Body of pancreas (tissue), 4 donors: ENCODE measurements around the gene TRIM62. TPM values are rescaled to one million over a fixed set of nuclear protein-coding genes. Genes with fewer than 3 reads are reported as not detected.

ENCODE experiments used
- ATAC-seq: fragments of 150-250 bp; one replicate; pipeline ENCODE4 v1.9.1; 2016
- DNase-seq, 4 donors: peaks; one replicate each; pipeline ENCODE4 v3.0.0-alpha.2; 2019
- H3K27ac ChIP-seq, 4 donors: fragments of 200-600 bp; sonication (generic); 1 replicate in 3 of 4; 2 replicates in 1 of 4; pipeline versions ENCODE4 v1.5.1 to v1.6.1; 2016 to 2019; ENCODE audit warnings: mild to moderate bottlenecking in 1 of 4, mixed read lengths in 1 of 4, moderate library complexity in 1 of 4
- H3K27me3 ChIP-seq, 2 donors: fragments of 200-600 bp; sonication (generic); one replicate each; pipeline ENCODE4 v1.6.0; 2016; ENCODE audit warnings: mild to moderate bottlenecking in 1 of 2
- H3K36me3 ChIP-seq, 2 donors: fragments of 200-600 bp; sonication (generic); replicated peaks in 1 of 2; 2 replicates each; pipeline ENCODE4 v1.5.1; 2016; ENCODE audit warnings: low read depth in 2 of 2; ENCODE audit not compliant: insufficient read depth in 1 of 2
- H3K4me1 ChIP-seq: fragments of 200-600 bp; sonication (generic); one replicate; pipeline ENCODE4 v1.6.0; 2016
- H3K4me3 ChIP-seq, 2 donors: fragments of 200-600 bp; sonication (generic); 1 replicate in 1 of 2; 2 replicates in 1 of 2; pipeline ENCODE4 v1.5.1; 2016 to 2019
- H3K9me3 ChIP-seq, 3 donors: fragments of 200-600 bp; sonication (generic); 1 replicate in 2 of 3; 2 replicates in 1 of 3; pipeline ENCODE4 v1.5.1; 2016
- POLR2A ChIP-seq, 3 donors: fragments of 450-650 bp; IDR thresholded peaks; one replicate each; pipeline ENCODE4 v1.6.1; 2016; ENCODE audit warnings: antibody characterized with exemption in 3 of 3, mild to moderate bottlenecking in 2 of 3
- WGBS, 2 donors: methylation state at CpG; one replicate each; pipeline ENCODE4 v1.1.5; 2017; 5-methylcytosine and 5-hydroxymethylcytosine counted together
- intact Hi-C: fragments of 100-400 bp; cut with DNase I; formaldehyde crosslinking; loops from one replicate; pipeline ENCODE4 v1.15.1; 2023
- total RNA-seq, 2 donors: library from RNA; depleted of rRNA; stranded (reverse); fragments of >200 nt; gene quantifications; one replicate each; pipeline ENCODE4 v1.1.0, GENCODE V29; 2016
- TF ChIP-seq, protein P1 (sequence below), 7 experiments: fragments of 450-650 bp in 4 of 7; fragments of 200-600 bp in 3 of 7; sonication (generic) in 3 of 7; IDR thresholded peaks; one replicate each; pipeline ENCODE4 v1.5.1; 2016 to 2019; ENCODE audit warnings: antibody characterized with exemption in 7 of 7

Gene TRIM62
- total RNA-seq, 2 donors from 2014 or later = 4.7 to 7.3 TPM

DNA sequence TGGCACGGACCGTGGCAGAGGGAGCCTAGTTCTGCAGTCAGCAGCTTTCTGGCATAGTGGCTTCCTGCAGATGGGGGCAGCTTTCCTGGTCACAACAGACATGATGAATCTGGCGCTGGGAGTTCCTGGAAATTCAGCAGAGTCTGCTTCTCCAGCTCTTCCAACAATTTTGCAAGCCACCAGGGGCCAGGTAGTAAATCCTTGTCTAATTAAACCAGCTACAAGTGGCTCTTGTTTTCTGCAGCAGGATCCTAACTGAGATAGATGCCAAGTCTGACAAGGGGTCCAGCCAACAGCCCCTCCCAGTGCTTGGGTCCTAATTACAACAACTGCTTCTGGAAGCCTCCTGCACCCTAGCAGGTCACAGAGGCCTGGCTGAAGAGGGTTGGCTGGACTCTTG, 35.8 kb downstream of the TRIM62 start:
- DNase-seq = no peak
- peaks cover 0 to 4% of the 10 kb centered on the region in 2 donors for H3K36me3 ChIP-seq
- TF ChIP-seq POLR2A (IDR thresholded peaks at IDR 0.05) = no peak
- TF ChIP-seq, protein P1, sequence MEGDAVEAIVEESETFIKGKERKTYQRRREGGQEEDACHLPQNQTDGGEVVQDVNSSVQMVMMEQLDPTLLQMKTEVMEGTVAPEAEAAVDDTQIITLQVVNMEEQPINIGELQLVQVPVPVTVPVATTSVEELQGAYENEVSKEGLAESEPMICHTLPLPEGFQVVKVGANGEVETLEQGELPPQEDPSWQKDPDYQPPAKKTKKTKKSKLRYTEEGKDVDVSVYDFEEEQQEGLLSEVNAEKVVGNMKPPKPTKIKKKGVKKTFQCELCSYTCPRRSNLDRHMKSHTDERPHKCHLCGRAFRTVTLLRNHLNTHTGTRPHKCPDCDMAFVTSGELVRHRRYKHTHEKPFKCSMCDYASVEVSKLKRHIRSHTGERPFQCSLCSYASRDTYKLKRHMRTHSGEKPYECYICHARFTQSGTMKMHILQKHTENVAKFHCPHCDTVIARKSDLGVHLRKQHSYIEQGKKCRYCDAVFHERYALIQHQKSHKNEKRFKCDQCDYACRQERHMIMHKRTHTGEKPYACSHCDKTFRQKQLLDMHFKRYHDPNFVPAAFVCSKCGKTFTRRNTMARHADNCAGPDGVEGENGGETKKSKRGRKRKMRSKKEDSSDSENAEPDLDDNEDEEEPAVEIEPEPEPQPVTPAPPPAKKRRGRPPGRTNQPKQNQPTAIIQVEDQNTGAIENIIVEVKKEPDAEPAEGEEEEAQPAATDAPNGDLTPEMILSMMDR (IDR thresholded peaks at IDR 0.05) = no peak
- peaks cover 6% of the 10 kb centered on the region for H3K4me1 ChIP-seq
- no peak overlapping the region for H3K4me3 ChIP-seq
- no peaks in the 10 kb centered on the region for H3K27me3 ChIP-seq
- no peaks in the 10 kb centered on the region for H3K9me3 ChIP-seq
- intact Hi-C loops = no loop called here
- no peak for ATAC-seq
- no peak overlapping the region for H3K27ac ChIP-seq
- 91 to 100% methylated on average over 2 to 3 of the region's 3 CpGs for WGBS, 2 donors

DNA sequence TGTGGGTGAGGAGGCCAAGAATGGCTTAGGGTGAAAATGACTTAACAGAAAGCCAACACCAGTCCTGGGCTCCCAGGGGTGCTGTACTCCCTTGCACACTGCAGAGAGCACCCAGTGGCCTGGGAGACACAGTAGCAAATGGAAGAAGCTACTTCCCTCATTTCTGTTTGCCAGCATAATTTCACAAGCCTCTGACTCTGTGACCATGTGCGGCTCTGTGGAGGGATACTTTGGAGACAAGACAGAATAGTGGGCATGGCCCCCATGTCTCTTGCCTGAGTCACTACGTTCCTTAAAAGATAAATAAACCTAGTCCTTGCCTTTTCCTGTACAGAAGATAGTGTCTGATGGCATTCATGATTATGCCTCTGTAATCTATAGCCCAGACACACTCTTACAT, 38.1 kb downstream of the TRIM62 start:
- TF ChIP-seq, protein P1 (IDR thresholded peaks at IDR 0.05) = no peak
- no peak for TF ChIP-seq POLR2A (IDR thresholded peaks at IDR 0.05)
- intact Hi-C loops = no loop called here
- 87 to 96% methylated on average over 2 of the region's 2 CpGs for WGBS, 2 donors
- ATAC-seq = peak; percentile 30
- Histone ChIP-seq H3K27ac (no peak overlapping the region), H3K4me1 (no peaks in the 10 kb centered on the region), H3K4me3 (no peak overlapping the region), H3K9me3 (no peaks in the 10 kb centered on the region), H3K27me3 (no peaks in the 10 kb centered on the region), H3K36me3 (peaks cover 0 to 4% of the 10 kb centered on the region in 2 donors)
- DNase-seq = no peak

DNA sequence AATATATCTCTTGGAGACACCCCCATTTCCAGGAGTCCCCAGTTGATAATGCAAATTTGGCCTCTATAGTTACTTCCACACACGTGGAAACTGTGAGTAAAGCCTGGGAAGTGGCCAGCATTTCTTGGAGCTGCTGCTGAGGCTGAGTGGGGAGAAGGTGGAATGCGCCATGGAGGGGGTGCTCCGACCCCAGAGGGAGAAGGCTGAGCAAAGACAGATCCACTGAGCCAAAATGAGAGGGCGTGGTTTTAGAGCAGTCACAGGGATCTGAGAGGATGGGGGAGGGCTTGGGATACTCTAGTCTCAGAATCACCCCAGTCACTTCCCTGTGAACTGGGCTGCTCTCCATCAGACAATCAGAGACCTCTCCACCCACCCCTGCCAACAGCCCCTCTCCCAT, 38.7 kb downstream of the TRIM62 start:
- intact Hi-C loops = no loop called here
- peaks cover 0 to 4% of the 10 kb centered on the region in 2 donors for H3K36me3 ChIP-seq
- no peaks in the 10 kb centered on the region for H3K27me3 ChIP-seq
- DNase-seq (peak in 1 of 4 donors; percentile 25), ATAC-seq (no peak)
- TF ChIP-seq, protein P1 (IDR thresholded peaks at IDR 0.05) = no peak
- no peak for TF ChIP-seq POLR2A (IDR thresholded peaks at IDR 0.05)
- H3K4me3 ChIP-seq = no peak overlapping the region
- H3K9me3 ChIP-seq = no peaks in the 10 kb centered on the region
- WGBS, 2 donors = 69 to 77% methylated on average over 4 of the region's 4 CpGs
- no peaks in the 10 kb centered on the region for H3K4me1 ChIP-seq
- H3K27ac ChIP-seq = no peak overlapping the region

DNA sequence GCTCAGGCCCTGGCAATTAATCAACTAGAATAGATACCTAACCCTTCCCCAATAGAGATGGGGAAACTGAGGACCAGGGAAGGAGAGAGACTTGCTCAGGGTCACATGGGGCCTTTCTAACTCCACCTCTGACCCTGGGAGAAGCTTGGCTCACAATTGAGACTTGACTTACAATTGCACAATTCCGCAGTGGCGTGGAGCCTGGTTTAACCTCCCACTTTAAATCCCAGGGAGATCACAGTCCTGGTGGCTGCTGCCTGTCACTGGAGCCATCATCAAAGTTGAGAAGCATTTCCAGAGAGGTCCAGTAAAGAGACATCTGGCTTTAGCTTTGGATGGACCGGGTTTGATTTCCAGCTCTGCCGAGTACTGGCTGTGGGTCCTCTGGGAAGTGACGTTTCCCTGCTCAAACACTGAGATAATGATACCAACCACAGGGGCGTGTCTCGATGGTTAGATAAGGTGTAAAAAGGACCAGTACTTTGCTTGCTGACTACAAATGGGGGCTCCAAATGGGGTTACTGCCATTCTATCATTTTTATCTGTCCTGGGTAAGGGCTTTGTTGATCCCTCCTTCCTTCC, 39.3 kb downstream of the TRIM62 start:
- 61 to 75% methylated on average over 5 to 7 of the region's 7 CpGs for WGBS, 2 donors
- no peak overlapping the region for H3K4me3 ChIP-seq
- H3K27me3 ChIP-seq = no peaks in the 10 kb centered on the region
- H3K9me3 ChIP-seq = no peaks in the 10 kb centered on the region
- H3K36me3 ChIP-seq = peaks cover 0 to 4% of the 10 kb centered on the region in 2 donors
- no peaks in the 10 kb centered on the region for H3K4me1 ChIP-seq
- no peak for TF ChIP-seq POLR2A (IDR thresholded peaks at IDR 0.05)
- TF ChIP-seq, protein P1 (IDR thresholded peaks at IDR 0.05) = no peak
- H3K27ac ChIP-seq = no peak overlapping the region
- intact Hi-C loops = no loop called here
- no peak for ATAC-seq
- DNase-seq = no peak

DNA sequence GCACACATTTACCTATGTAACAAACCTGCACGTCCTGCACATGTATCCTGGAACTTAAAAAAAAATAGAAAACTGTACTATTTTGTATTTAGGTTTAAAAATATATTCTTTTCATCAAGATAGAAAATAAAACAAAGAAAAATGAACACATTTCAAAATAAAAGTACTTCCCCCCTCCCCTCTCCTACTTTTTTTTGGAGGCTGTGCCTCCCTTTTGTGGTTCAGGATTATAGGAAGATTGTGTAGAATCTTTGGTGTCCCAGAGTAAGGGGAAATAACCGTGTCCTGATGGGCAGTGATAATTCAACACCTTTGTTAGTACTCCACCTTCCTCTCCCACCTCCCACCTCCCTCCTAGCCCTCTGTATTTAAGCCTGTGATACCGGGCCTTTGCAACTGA, 40.1 kb downstream of the TRIM62 start:
- Histone ChIP-seq H3K27me3 (no peaks in the 10 kb centered on the region), H3K9me3 (no peaks in the 10 kb centered on the region), H3K4me3 (no peak overlapping the region), H3K36me3 (peaks cover 0 to 2% of the 10 kb centered on the region in 2 donors), H3K27ac (no peak overlapping the region), H3K4me1 (no peaks in the 10 kb centered on the region)
- 47 to 56% methylated on average over 3 of the region's 3 CpGs for WGBS, 2 donors
- TF ChIP-seq, protein P1 (IDR thresholded peaks at IDR 0.05) = no peak
- TF ChIP-seq POLR2A (IDR thresholded peaks at IDR 0.05) = no peak
- ATAC-seq (no peak), DNase-seq (no peak)
- intact Hi-C loops = no loop called here
